ENCODE results near the gene ANKRD23. TPM values are rescaled to one million over a fixed set of nuclear protein-coding genes. Genes with fewer than 3 reads are reported as not detected.

The ANKRD23 gene
- total and polyA plus RNA-seq, 2 of the 4 experiments (the other 2 are of a cell fraction): 0.54 to 1.5 TPM

- Histone ChIP-seq H3K79me1 (ENCODE audit: low read depth in 1 of 2, low read length in 2 of 2) (no peaks in the 10 kb centered on the region), H3K27ac (ENCODE audit: insufficient read depth, low read length) (no peak overlapping the region), H3K18ac (ENCODE audit: low read depth, low read length) (no peak overlapping the region), H3K36me3 (ENCODE audit: control insufficient read depth, insufficient read depth, low read length) (0 out of 2 replicates have a peak, but pooled peaks cover 1% of the 10 kb centered on the region), H3K4me2 (ENCODE audit: low read depth, low read length) (no peak overlapping the region), H2BK15ac (ENCODE audit: low read depth, low read length) (no peak overlapping the region), H3K27me3 (ENCODE audit: control insufficient read depth, insufficient read depth, low read length) (no peaks in the 10 kb centered on the region), H4K5ac (ENCODE audit: low read depth, low read length) (no peak overlapping the region), H3K4ac (ENCODE audit: low read depth, low read length) (no peak overlapping the region), H2BK20ac (ENCODE audit: low read depth, low read length) (no peak overlapping the region), H3K9ac (ENCODE audit: low read depth, low read length) (no peak overlapping the region), H4K91ac (ENCODE audit: insufficient read depth, low read depth, low read length) (no peak overlapping the region), H2BK5ac (ENCODE audit: low read depth, low read length, poor library complexity, severe bottlenecking) (no peak overlapping the region), H2AK9ac (replicated peaks; ENCODE audit: low read depth, low read length, poor library complexity) (no peak overlapping the region), H4K20me1 (ENCODE audit: insufficient read depth, low read length) (no peaks in the 10 kb centered on the region), H3K4me1 (ENCODE audit: control insufficient read depth, insufficient read depth, low read length) (peaks cover 4% of the 10 kb centered on the region), H2AFZ (replicated peaks; ENCODE audit: low read length, poor library complexity) (no peak overlapping the region), H3K23ac (ENCODE audit: low read depth, low read length) (no peak overlapping the region), H2AK5ac (ENCODE audit: low read depth, low read length) (no peak overlapping the region), H2BK120ac (ENCODE audit: low read depth, low read length) (no peak overlapping the region), H4K8ac (ENCODE audit: low read depth in 2 of 2, low read length in 2 of 2) (no peak overlapping the region), H3K14ac (replicated peaks; ENCODE audit: low read depth, low read length) (no peak overlapping the region), H3K56ac (ENCODE audit: extremely low read depth, insufficient read depth, low read length) (no peak overlapping the region), H3K9me1 (ENCODE audit: insufficient read depth, low read length) (peaks cover 4% of the 10 kb centered on the region; the same call in 1 of the 2 replicates), H3K4me3 (ENCODE audit: insufficient read depth, low read depth, low read length) (no peak overlapping the region), H3K9me3 (ENCODE audit: control insufficient read depth, insufficient read depth, low read length) (no peaks in the 10 kb centered on the region)
- intact Hi-C loops (cut with micrococcal nuclease) (no loop called here), dilution Hi-C loops (cut with HindIII; ENCODE audit: low sequenced_read_pairs, unreplicated experiment) (no loop called here), in situ Hi-C loops (cut with MboI; ENCODE audit: low sequenced_read_pairs) (no loop called here)
- BruUV-seq (replicated peaks): no TSS peak
- WGBS, 2 experiments (ENCODE audit: extremely low coverage in 2 of 2, insufficient read length in 1 of 2): 96% methylated on average over 4 of the region's 10 CpGs; no CpG with 5 or more reads in 1 of the 2 experiments
- POLR2A ChIA-PET (ENCODE audit: unreplicated experiment): no interaction called here
- ATAC-seq (ENCODE audit: low read depth) (no peak), DNase-seq (no peak)
- TF ChIP-seq RFX5 (IDR thresholded peaks at IDR 0.05; ENCODE audit: low read depth, low read length): no peak
- CTCF ChIA-PET: interaction anchor here (0.7 kb wide), 1 partner anchor 169 kb away, joined by 3 read pairs; no protein-coding TSS in a partner anchor
Observed at GRCh38 chr2:96807127-96807471, 36.7 kb downstream of the ANKRD23 start.

Data from IMR-90 (cell line).